ENCODE data around the gene LRRTM1.

The LRRTM1 gene

GRCh38 chr2:80302314-80303005, 2.1 kb downstream of the LRRTM1 start:
- DNase-seq (ENCODE audit: low read depth): no peak

- DNase-seq (ENCODE audit: low read depth): no peak
Measured at GRCh38 chr2:80302001-80302313, 2.6 kb downstream of the LRRTM1 start.

- DNase-seq (ENCODE audit: low read depth): no peak
Measured at GRCh38 chr2:80300954-80301353, 3.6 kb downstream of the LRRTM1 start.

- DNase-seq (ENCODE audit: low read depth): no peak
Measured at GRCh38 chr2:80300346-80300745, 4.2 kb downstream of the LRRTM1 start.

GRCh38 chr2:80299661-80300060, 4.9 kb downstream of the LRRTM1 start:
- DNase-seq (ENCODE audit: low read depth): no peak

- no peak for DNase-seq (ENCODE audit: low read depth)
Measured at GRCh38 chr2:80298954-80299353, 5.6 kb downstream of the LRRTM1 start.

GRCh38 chr2:80293039-80293438, 11.5 kb downstream of the LRRTM1 start:
- no peak for DNase-seq (ENCODE audit: low read depth)

GRCh38 chr2:80292474-80292873, 12.1 kb downstream of the LRRTM1 start:
- no peak for DNase-seq (ENCODE audit: low read depth)

- no peak for DNase-seq (ENCODE audit: low read depth)
Measured at GRCh38 chr2:80291656-80292055, 12.9 kb downstream of the LRRTM1 start.

- DNase-seq (ENCODE audit: low read depth): no peak
Measured at GRCh38 chr2:80288576-80288975, 16.0 kb downstream of the LRRTM1 start.

GRCh38 chr2:80281049-80281448, 23.5 kb downstream of the LRRTM1 start:
- no peak for DNase-seq (ENCODE audit: low read depth)

- no peak for DNase-seq (ENCODE audit: low read depth)
Measured at GRCh38 chr2:80280598-80280997, 24.0 kb downstream of the LRRTM1 start.

- no peak for DNase-seq (ENCODE audit: low read depth)
Measured at GRCh38 chr2:80269806-80270205, 34.7 kb downstream of the LRRTM1 start.

- no peak for DNase-seq (ENCODE audit: low read depth)
Measured at GRCh38 chr2:80266231-80266630, 38.3 kb downstream of the LRRTM1 start.

- no peak for DNase-seq (ENCODE audit: low read depth)
Measured at GRCh38 chr2:80259292-80259691, 45.3 kb downstream of the LRRTM1 start.

- no peak for DNase-seq (ENCODE audit: low read depth)
Measured at GRCh38 chr2:80258793-80259192, 45.8 kb downstream of the LRRTM1 start.

GRCh38 chr2:80258341-80258740, 46.2 kb downstream of the LRRTM1 start:
- no peak for DNase-seq (ENCODE audit: low read depth)

GRCh38 chr2:80257450-80257849, 47.1 kb downstream of the LRRTM1 start:
- no peak for DNase-seq (ENCODE audit: low read depth)

- no peak for DNase-seq (ENCODE audit: low read depth)
Measured at GRCh38 chr2:80256782-80257167, 47.8 kb downstream of the LRRTM1 start.

GRCh38 chr2:80255918-80256781, 48.4 kb downstream of the LRRTM1 start:
- DNase-seq (ENCODE audit: low read depth): no peak

- no peak for DNase-seq (ENCODE audit: low read depth)
Measured at GRCh38 chr2:80252294-80252986, 52.1 kb downstream of the LRRTM1 start.

Data from activated T-helper 1 cell treated with Interleukin-2 at 50 U/mL for 16 hours (primary cell).